Measurements from ENCODE around the gene NOL9.

GRCh38 chr1:6504887-6505286 lies 49.4 kb downstream of the NOL9 start:
- TF ChIP-seq POLR2A (IDR thresholded peaks at IDR 0.05) (no peak), CTCF (IDR thresholded peaks at IDR 0.05) (no peak)
